Neural cell (in vitro differentiated cells): Measurements from ENCODE around the gene VSIG4. TPM values are rescaled to one million over a fixed set of nuclear protein-coding genes. Genes with fewer than 3 reads are reported as not detected.

Experiments used
- H2AFZ ChIP-seq: fragments of 200-600, 300-800 bp; sonication (generic), shearing (Covaris generic); 2 replicates; pipeline ENCODE4 v1.6.0; 2014; ENCODE audit warnings: low read depth, mild to moderate bottlenecking, antibody characterized with exemption, low read length, moderate library complexity
- H3F3A ChIP-seq: fragments of 200-600 bp; shearing (Covaris generic); 2 replicates; pipeline ENCODE4 v1.6.1; 2016; ENCODE audit warnings: mild to moderate bottlenecking, moderate library complexity, mixed read lengths, antibody characterized with exemption, low read length; ENCODE audit not compliant: insufficient read depth, poor library complexity, severe bottlenecking
- H3K27ac ChIP-seq: fragments of 200-600, 300-800 bp; sonication (generic), shearing (Covaris generic); 2 replicates; pipeline ENCODE4 v1.5.1; 2014; ENCODE audit warnings: mild to moderate bottlenecking, low read length, moderate library complexity
- H3K27me3 ChIP-seq: fragments of 300-800, 200-600 bp; sonication (generic), shearing (Covaris generic); 2 replicates; pipeline ENCODE4 v1.6.0; 2014; ENCODE audit warnings: mild to moderate bottlenecking, low read depth, low read length, moderate library complexity; ENCODE audit not compliant: insufficient read depth
- H3K36me3 ChIP-seq: fragments of 300-800, 200-600 bp; sonication (generic), shearing (Covaris generic); 2 replicates; pipeline ENCODE4 v1.5.1; 2014; ENCODE audit warnings: mild to moderate bottlenecking, antibody characterized with exemption, low read length, moderate library complexity; ENCODE audit not compliant: insufficient read depth
- H3K4me2 ChIP-seq: fragments of 300-800, 200-600 bp; sonication (generic), shearing (Covaris generic); 2 replicates; pipeline ENCODE4 v1.6.0; 2014; ENCODE audit warnings: mild to moderate bottlenecking, low read length
- H3K4me3 ChIP-seq: fragments of 300-800, 200-600 bp; sonication (generic), shearing (Covaris generic); 2 replicates; pipeline ENCODE4 v1.5.1; 2014; ENCODE audit warnings: mild to moderate bottlenecking, low read length, moderate library complexity
- H3K79me2 ChIP-seq: fragments of 200-600 bp; shearing (Covaris generic); replicated peaks from 2 replicates; pipeline ENCODE4 v1.6.0; 2014; ENCODE audit warnings: mild to moderate bottlenecking, low read length, moderate library complexity; ENCODE audit not compliant: insufficient read depth
- H3K9ac ChIP-seq: fragments of 300-800, 200-600 bp; sonication (generic), shearing (Covaris generic); 2 replicates; pipeline ENCODE4 v1.6.1; 2016; ENCODE audit warnings: mild to moderate bottlenecking, low read length, mixed read lengths
- H3K9me2 ChIP-seq: fragments of 200-600 bp; shearing (Covaris generic); 2 replicates; pipeline ENCODE4 v1.6.1; 2016; ENCODE audit warnings: mild to moderate bottlenecking, low read length, mixed read lengths; ENCODE audit not compliant: insufficient read depth
- H3K9me3 ChIP-seq: fragments of 200-600, 300-800 bp; sonication (generic), shearing (Covaris generic); 2 replicates; pipeline ENCODE4 v1.6.1; 2016; ENCODE audit warnings: mild to moderate bottlenecking, mixed run types, low read length, moderate library complexity, mixed read lengths
- H4K20me1 ChIP-seq: fragments of 200-600 bp; shearing (Covaris generic); 2 replicates; pipeline ENCODE4 v1.6.1; 2016; ENCODE audit warnings: mild to moderate bottlenecking, mixed run types; ENCODE audit not compliant: insufficient read depth
- EP300 ChIP-seq: fragments of 450-650 bp; conservative IDR thresholded peaks from 2 replicates; pipeline ENCODE4 v1.6.1; 2014; ENCODE audit warnings: antibody characterized with exemption, mild to moderate bottlenecking, moderate library complexity; ENCODE audit not compliant: poor library complexity, severe bottlenecking
- EZH2 ChIP-seq: fragments of 200-600, 300-800 bp; shearing (Covaris generic), sonication (generic); IDR thresholded peaks from 2 replicates; pipeline ENCODE4 v1.6.1; 2014; ENCODE audit warnings: antibody characterized with exemption, low read length, borderline replicate concordance, mild to moderate bottlenecking; ENCODE audit not compliant: insufficient read depth, poor library complexity, severe bottlenecking
- MXI1 ChIP-seq: fragments of 450-650 bp; conservative IDR thresholded peaks from 2 replicates; pipeline ENCODE4 v1.6.1; 2014; ENCODE audit warnings: antibody characterized with exemption, mild to moderate bottlenecking; ENCODE audit not compliant: poor library complexity, severe bottlenecking
- POLR2AphosphoS5 ChIP-seq: IDR thresholded peaks from 2 replicates; pipeline ENCODE4 v1.6.1; 2012
- RAD21 ChIP-seq: fragments of 450-650 bp; conservative IDR thresholded peaks from 2 replicates; pipeline ENCODE4 v1.6.1; 2014; ENCODE audit warnings: antibody characterized with exemption, mild to moderate bottlenecking, moderate library complexity
- SMC3 ChIP-seq: fragments of 450-650 bp; conservative IDR thresholded peaks from 2 replicates; pipeline ENCODE4 v1.6.1; 2014; ENCODE audit warnings: antibody characterized with exemption, mild to moderate bottlenecking, moderate library complexity; ENCODE audit not compliant: poor library complexity
- TAF1 ChIP-seq: IDR thresholded peaks from 2 replicates; pipeline ENCODE4 v1.6.1; 2012; ENCODE audit warnings: low read depth
- polyA plus RNA-seq: library from polyadenylated mRNA; depleted of rRNA; stranded (reverse); fragments of >200 nt; gene quantifications from 2 replicates; pipeline ENCODE4 v1.2.3, GENCODE V29; 2014
- TF ChIP-seq, protein P1 (sequence below): fragments of 450-650 bp; IDR thresholded peaks from 2 replicates; pipeline ENCODE4 v1.5.1; 2014; ENCODE audit warnings: antibody characterized with exemption, mild to moderate bottlenecking, moderate library complexity; ENCODE audit not compliant: poor library complexity, severe bottlenecking
- TF ChIP-seq, protein P2 (sequence below): IDR thresholded peaks from 2 replicates; pipeline ENCODE4 v1.6.1; 2012; ENCODE audit warnings: borderline replicate concordance

Gene VSIG4
- polyA plus RNA-seq, 1 donor from 2014 or later, result not detected

DNA sequence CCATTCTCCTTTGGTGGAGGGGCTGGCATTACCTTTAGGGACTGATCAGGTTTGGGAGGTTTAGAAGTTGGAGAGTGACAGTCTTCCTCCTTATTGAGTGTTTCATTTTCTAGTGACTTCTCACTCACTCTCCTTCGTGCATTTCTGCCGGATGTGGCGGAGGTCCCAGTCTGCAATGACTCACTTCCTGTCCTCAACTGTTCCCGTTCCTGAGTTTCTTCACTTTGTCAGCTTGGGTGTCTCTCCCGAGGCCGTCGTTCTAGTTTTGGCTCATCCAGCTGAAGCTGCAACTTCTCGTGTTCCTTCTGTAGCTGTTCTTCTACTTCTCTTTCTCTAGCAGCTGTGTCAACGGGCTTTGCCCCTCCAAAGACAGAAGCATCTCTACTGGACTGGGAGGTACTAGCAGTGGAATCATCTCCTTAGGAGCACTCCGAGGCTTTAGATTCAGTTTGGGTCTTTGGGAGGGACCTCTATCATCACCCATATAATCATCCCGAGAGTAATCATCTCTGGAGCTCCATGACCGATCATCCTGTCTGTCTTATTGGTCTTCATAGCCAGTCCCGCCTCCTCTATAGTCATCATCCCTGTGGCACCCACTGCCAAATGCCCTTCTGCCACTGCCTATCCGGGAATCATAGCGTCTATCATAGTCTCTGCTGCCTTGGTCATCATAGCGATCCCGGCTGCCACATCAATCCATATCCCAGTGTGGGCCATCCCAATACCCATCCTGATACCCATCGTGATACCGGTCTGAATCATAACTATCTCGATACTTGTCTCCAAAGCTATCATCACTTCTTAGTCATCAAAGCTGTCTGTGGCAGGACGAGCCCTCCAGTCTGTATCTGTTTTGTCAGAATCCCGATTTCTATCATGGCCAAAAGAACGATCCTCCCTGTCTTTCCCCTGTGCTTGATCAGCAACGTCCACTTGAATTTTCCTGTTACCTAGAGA is 35.3 kb upstream of the VSIG4 start:
- Histone ChIP-seq H3K27me3 (no peaks in the 10 kb centered on the region), H3K4me3 (no peak overlapping the region), H3K4me2 (no peak overlapping the region), H3K9me2 (no peaks in the 10 kb centered on the region), H3K36me3 (no peaks in the 10 kb centered on the region), H3K9ac (no peak overlapping the region), H2AFZ (no peak overlapping the region), H3K9me3 (no peaks in the 10 kb centered on the region), H3K79me2 (no peaks in the 10 kb centered on the region), H3K27ac (no peak overlapping the region), H3F3A (no peaks in the 10 kb centered on the region), H4K20me1 (no peaks in the 10 kb centered on the region)
- TF ChIP-seq SMC3, result no peak
- TF ChIP-seq POLR2AphosphoS5, result no peak
- TF ChIP-seq, protein P1, sequence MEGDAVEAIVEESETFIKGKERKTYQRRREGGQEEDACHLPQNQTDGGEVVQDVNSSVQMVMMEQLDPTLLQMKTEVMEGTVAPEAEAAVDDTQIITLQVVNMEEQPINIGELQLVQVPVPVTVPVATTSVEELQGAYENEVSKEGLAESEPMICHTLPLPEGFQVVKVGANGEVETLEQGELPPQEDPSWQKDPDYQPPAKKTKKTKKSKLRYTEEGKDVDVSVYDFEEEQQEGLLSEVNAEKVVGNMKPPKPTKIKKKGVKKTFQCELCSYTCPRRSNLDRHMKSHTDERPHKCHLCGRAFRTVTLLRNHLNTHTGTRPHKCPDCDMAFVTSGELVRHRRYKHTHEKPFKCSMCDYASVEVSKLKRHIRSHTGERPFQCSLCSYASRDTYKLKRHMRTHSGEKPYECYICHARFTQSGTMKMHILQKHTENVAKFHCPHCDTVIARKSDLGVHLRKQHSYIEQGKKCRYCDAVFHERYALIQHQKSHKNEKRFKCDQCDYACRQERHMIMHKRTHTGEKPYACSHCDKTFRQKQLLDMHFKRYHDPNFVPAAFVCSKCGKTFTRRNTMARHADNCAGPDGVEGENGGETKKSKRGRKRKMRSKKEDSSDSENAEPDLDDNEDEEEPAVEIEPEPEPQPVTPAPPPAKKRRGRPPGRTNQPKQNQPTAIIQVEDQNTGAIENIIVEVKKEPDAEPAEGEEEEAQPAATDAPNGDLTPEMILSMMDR, result no peak
- no peak for TF ChIP-seq EP300
- TF ChIP-seq, protein P2, sequence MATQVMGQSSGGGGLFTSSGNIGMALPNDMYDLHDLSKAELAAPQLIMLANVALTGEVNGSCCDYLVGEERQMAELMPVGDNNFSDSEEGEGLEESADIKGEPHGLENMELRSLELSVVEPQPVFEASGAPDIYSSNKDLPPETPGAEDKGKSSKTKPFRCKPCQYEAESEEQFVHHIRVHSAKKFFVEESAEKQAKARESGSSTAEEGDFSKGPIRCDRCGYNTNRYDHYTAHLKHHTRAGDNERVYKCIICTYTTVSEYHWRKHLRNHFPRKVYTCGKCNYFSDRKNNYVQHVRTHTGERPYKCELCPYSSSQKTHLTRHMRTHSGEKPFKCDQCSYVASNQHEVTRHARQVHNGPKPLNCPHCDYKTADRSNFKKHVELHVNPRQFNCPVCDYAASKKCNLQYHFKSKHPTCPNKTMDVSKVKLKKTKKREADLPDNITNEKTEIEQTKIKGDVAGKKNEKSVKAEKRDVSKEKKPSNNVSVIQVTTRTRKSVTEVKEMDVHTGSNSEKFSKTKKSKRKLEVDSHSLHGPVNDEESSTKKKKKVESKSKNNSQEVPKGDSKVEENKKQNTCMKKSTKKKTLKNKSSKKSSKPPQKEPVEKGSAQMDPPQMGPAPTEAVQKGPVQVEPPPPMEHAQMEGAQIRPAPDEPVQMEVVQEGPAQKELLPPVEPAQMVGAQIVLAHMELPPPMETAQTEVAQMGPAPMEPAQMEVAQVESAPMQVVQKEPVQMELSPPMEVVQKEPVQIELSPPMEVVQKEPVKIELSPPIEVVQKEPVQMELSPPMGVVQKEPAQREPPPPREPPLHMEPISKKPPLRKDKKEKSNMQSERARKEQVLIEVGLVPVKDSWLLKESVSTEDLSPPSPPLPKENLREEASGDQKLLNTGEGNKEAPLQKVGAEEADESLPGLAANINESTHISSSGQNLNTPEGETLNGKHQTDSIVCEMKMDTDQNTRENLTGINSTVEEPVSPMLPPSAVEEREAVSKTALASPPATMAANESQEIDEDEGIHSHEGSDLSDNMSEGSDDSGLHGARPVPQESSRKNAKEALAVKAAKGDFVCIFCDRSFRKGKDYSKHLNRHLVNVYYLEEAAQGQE, result no peak
- no peak for TF ChIP-seq EZH2
- no peak for TF ChIP-seq TAF1
- no peak for TF ChIP-seq MXI1
- no peak for TF ChIP-seq RAD21

DNA sequence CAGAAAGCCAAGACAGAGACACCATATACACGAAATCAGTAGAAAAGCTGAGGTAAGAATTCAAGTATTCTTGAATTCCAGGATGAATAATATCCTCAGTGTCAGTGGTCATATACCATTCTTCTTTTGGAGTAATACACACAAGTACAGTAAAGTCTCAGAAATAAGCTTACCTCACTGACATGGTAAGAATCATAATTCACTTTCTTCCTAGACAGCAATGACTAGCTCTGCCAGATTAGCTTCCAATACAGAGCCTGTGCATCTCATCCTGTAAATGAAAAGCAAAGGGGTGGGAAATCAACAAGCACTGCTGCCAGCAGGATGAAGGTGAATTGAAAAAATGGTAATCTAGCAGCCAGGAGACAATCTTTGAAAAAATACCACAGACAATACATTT is 31.2 kb upstream of the VSIG4 start:
- no peaks in the 10 kb centered on the region for H3K9me3 ChIP-seq
- H3K4me3 ChIP-seq, result no peak overlapping the region
- no peak overlapping the region for H3K27ac ChIP-seq
- H3K9me2 ChIP-seq, result no peaks in the 10 kb centered on the region
- no peaks in the 10 kb centered on the region for H3K27me3 ChIP-seq
- no peaks in the 10 kb centered on the region for H4K20me1 ChIP-seq
- H3K79me2 ChIP-seq, result no peaks in the 10 kb centered on the region
- no peak overlapping the region for H2AFZ ChIP-seq
- TF ChIP-seq, protein P1, result no peak
- TF ChIP-seq RAD21, result no peak
- no peak for TF ChIP-seq EZH2
- TF ChIP-seq SMC3, result no peak
- TF ChIP-seq EP300, result no peak
- TF ChIP-seq, protein P2, result no peak
- TF ChIP-seq MXI1, result no peak
- no peak for TF ChIP-seq TAF1
- no peak for TF ChIP-seq POLR2AphosphoS5
- no peak overlapping the region for H3K9ac ChIP-seq
- H3K4me2 ChIP-seq, result no peak overlapping the region
- H3F3A ChIP-seq, result no peaks in the 10 kb centered on the region
- no peaks in the 10 kb centered on the region for H3K36me3 ChIP-seq
